ENCODE results near the gene NUP43.

- TF ChIP-seq CTCF (IDR thresholded peaks at IDR 0.05) (no peak), SP1 (CRISPR knock-in tag; conservative IDR thresholded peaks at IDR 0.05) (no peak), AFF4 (CRISPR knock-in tag; IDR thresholded peaks at IDR 0.05; ENCODE audit: borderline replicate concordance) (no peak)
These were observed 30.0 kb downstream of the NUP43 start for GRCh38 chr6:149716181-149716963.
